Smooth muscle cell (in vitro differentiated cells): ENCODE results near the gene RPAIN. TPM values are rescaled to one million over a fixed set of nuclear protein-coding genes. Genes with fewer than 3 reads are reported as not detected.
A peak's percentile ranks its signal among the peaks of the same experiment; 100 is the strongest.

Experiments used
- DNase-seq: peaks from one replicate; lab custom pipeline; 2025; ENCODE audit not compliant: unreplicated experiment; lab: John Stamatoyannopoulos, UW
- H2AFZ ChIP-seq: fragments of 200-600 bp; sonication (generic); 2 replicates; pipeline ENCODE4 v1.6.0; 2016; ENCODE audit warnings: antibody characterized with exemption, low read depth, mild to moderate bottlenecking
- H3F3A ChIP-seq: fragments of 200-600 bp; sonication (generic); 2 replicates; pipeline ENCODE4 v1.6.0; 2017; ENCODE audit warnings: antibody characterized with exemption, low read depth
- H3K27ac ChIP-seq: fragments of 200-600 bp; sonication (generic); 2 replicates; pipeline ENCODE4 v1.5.1; 2016; ENCODE audit warnings: low read depth, mild to moderate bottlenecking
- H3K27me3 ChIP-seq: fragments of 200-600 bp; sonication (generic); 2 replicates; pipeline ENCODE4 v1.6.1; 2016; ENCODE audit warnings: low read depth, mild to moderate bottlenecking
- H3K36me3 ChIP-seq: fragments of 200-600 bp; sonication (generic); 2 replicates; pipeline ENCODE4 v1.5.1; 2016; ENCODE audit warnings: low read depth
- H3K4me1 ChIP-seq: fragments of 200-600 bp; sonication (generic); 2 replicates; pipeline ENCODE4 v1.5.1; 2016; ENCODE audit warnings: low read depth
- H3K4me2 ChIP-seq: fragments of 200-600 bp; sonication (generic); 2 replicates; pipeline ENCODE4 v1.6.0; 2016; ENCODE audit warnings: mild to moderate bottlenecking
- H3K4me3 ChIP-seq: fragments of 200-600 bp; sonication (generic); 2 replicates; pipeline ENCODE4 v1.5.1; 2016; ENCODE audit warnings: mild to moderate bottlenecking
- H3K79me2 ChIP-seq: fragments of 200-600 bp; sonication (generic); 2 replicates; pipeline ENCODE4 v1.6.0; 2016; ENCODE audit warnings: low read depth, mild to moderate bottlenecking
- H3K9ac ChIP-seq: fragments of 200-600 bp; sonication (generic); 2 replicates; pipeline ENCODE4 v1.6.0; 2016; ENCODE audit warnings: low read depth
- H3K9me3 ChIP-seq: fragments of 200-600 bp; sonication (generic); replicated peaks from 2 replicates; pipeline ENCODE4 v1.5.1; 2016; ENCODE audit warnings: low read depth
- H4K20me1 ChIP-seq: fragments of 200-600 bp; sonication (generic); 2 replicates; pipeline ENCODE4 v1.6.0; 2016; ENCODE audit warnings: low read depth
- WGBS: methylation state at CpG from one replicate; pipeline ENCODE4 v1.1.7; 2016; ENCODE audit warnings: low lambda C conversion rate; 5-methylcytosine and 5-hydroxymethylcytosine counted together
- polyA plus RNA-seq: library from polyadenylated mRNA; unstranded; fragments of >200 nt; fragmentation: Nextera tagmentation; extraction: Ambion mirVana; gene quantifications from 2 replicates; pipeline ENCODE4 v1.2.1, GENCODE V29; 2016
- total RNA-seq: library from RNA; depleted of rRNA; stranded (reverse); fragments of >200 nt; gene quantifications from 2 replicates; pipeline ENCODE4 v1.2.3, GENCODE V29; 2014
- TF ChIP-seq, protein P1 (sequence below): fragments of 200-600 bp; sonication (generic); IDR thresholded peaks from 2 replicates; pipeline ENCODE4 v1.5.1; 2017; ENCODE audit warnings: borderline replicate concordance, mild to moderate bottlenecking, antibody characterized with exemption; ENCODE audit not compliant: insufficient read depth, poor library complexity, severe bottlenecking

The RPAIN gene
- total and polyA plus RNA-seq, 2 experiments from 2014 or later: 28.8 to 56.0 TPM

DNA sequence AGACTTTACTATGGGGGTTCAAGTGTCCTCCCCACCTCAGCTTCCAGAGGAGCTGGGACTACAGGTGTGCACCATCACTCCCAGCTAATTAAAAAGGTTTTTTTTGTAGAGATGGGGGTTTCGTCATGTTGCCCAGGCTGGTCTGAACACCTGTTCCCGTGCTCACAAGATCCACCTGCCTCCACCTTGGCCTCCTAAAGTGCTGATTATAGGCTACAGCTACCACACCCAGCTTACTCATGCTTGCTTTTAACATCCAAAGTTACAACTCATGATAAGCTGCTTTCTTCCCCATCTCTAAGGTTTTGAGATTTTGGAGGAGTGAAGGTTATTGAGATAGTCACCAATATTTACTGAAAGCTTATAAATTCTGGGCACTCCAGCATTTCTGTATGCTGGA is 3.1 kb upstream of the RPAIN start:
- Histone ChIP-seq H3K4me3 (no peak overlapping the region), H2AFZ (no peak overlapping the region), H3K79me2 (peaks cover 47% of the 10 kb centered on the region), H3K27ac (peak overlapping the region; percentile 21), H3F3A (peaks cover 7% of the 10 kb centered on the region), H4K20me1 (peaks cover 24% of the 10 kb centered on the region), H3K36me3 (no peaks in the 10 kb centered on the region), H3K27me3 (no peaks in the 10 kb centered on the region), H3K4me2 (no peak overlapping the region), H3K9ac (no peak overlapping the region), H3K4me1 (peaks cover 18% of the 10 kb centered on the region), H3K9me3 (no peaks in the 10 kb centered on the region)
- TF ChIP-seq, protein P1, sequence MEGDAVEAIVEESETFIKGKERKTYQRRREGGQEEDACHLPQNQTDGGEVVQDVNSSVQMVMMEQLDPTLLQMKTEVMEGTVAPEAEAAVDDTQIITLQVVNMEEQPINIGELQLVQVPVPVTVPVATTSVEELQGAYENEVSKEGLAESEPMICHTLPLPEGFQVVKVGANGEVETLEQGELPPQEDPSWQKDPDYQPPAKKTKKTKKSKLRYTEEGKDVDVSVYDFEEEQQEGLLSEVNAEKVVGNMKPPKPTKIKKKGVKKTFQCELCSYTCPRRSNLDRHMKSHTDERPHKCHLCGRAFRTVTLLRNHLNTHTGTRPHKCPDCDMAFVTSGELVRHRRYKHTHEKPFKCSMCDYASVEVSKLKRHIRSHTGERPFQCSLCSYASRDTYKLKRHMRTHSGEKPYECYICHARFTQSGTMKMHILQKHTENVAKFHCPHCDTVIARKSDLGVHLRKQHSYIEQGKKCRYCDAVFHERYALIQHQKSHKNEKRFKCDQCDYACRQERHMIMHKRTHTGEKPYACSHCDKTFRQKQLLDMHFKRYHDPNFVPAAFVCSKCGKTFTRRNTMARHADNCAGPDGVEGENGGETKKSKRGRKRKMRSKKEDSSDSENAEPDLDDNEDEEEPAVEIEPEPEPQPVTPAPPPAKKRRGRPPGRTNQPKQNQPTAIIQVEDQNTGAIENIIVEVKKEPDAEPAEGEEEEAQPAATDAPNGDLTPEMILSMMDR: no peak
- no peak for DNase-seq
- WGBS: 93% methylated on average over 2 of the region's 2 CpGs

DNA sequence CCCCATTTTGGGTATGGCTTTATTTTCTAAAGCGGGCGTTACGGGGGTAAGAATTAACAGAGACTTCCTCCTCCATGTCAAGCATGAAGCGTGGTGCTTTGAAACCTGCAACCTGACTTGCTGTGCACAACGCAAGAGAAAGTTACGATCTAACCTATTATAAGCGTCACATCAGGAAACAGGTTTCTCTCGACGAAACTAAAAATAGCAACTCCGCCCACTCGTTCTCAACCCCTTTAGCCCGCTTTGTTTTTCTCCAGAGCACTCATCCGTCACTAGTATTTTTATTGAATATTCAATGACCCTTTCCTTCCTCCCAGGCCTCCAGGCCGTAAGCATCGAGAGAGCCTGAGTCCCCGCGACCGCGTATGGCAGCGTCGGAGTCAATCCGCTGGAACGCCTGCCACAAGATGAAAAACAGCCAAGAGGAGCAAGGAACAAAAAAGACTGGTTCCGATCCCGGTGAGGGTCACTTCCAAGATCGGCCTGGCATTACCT is 1.1 kb upstream of the RPAIN start:
- Histone ChIP-seq H3K4me3 (peak overlapping the region; percentile 85), H3K27ac (peak overlapping the region; percentile 96), H3K27me3 (no peaks in the 10 kb centered on the region), H3K36me3 (no peaks in the 10 kb centered on the region), H3K9ac (peak overlapping the region; percentile 96), H3F3A (peaks cover 7% of the 10 kb centered on the region), H3K79me2 (peaks cover 49% of the 10 kb centered on the region), H3K4me1 (peaks cover 14% of the 10 kb centered on the region), H2AFZ (peak overlapping the region; percentile 60), H4K20me1 (peaks cover 9% of the 10 kb centered on the region), H3K4me2 (peak overlapping the region; percentile 95), H3K9me3 (no peaks in the 10 kb centered on the region)
- 1% methylated on average over 26 of the region's 26 CpGs for WGBS
- TF ChIP-seq, protein P1: no peak
- no peak for DNase-seq

DNA sequence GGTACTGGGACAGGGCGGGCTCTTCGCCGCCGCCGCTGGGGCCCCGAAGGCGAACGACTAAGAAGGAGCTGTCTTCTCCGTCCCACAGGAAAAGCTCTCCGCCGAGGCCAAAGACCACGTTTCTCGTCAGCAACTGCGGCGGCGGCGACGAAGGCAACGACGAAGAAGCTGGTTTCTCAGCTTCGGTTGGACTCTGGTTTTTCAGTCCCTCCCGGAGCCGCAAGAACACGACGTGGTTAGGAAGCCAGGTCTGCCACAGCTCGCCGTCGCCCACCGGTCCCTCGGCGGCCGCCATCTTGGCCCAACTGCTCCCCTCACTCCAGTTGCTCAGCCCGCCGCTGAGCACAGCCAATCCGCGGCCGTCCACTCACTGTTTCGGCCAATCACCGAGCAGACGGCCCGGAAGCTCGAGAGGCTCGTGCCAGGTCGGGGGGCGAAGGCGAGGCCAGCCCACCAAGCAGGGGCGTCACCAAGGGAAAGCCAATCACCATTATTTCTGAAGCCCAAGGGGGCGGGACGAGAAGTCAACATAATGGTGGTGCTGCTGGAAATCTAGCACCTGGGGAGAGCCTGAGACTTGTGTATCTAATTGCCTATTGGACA is 525 bp upstream of the RPAIN start, which contains the start of gene NUP88:
Gene NUP88, minus strand, starts transcription at position 307 of the 603 bp plus-strand sequence. Its CDS starts 12 bp downstream, at position 295.
- under 1% methylated on average over 49 of the region's 49 CpGs for WGBS
- Histone ChIP-seq H4K20me1 (peaks cover 5% of the 10 kb centered on the region), H3K36me3 (peaks cover 3% of the 10 kb centered on the region), H3K4me3 (peak within 1 kb of the TSS; percentile 85), H3K4me1 (peaks cover 14% of the 10 kb centered on the region), H3K27me3 (no peaks in the 10 kb centered on the region), H3K27ac (peak within 1 kb of the TSS; percentile 96), H3K9me3 (no peaks in the 10 kb centered on the region), H3K9ac (peak within 1 kb of the TSS; percentile 96), H3F3A (peaks cover 1% of the 10 kb centered on the region), H2AFZ (peak within 1 kb of the TSS; percentile 88), H3K4me2 (peak within 1 kb of the TSS; percentile 95), H3K79me2 (peaks cover 49% of the 10 kb centered on the region)
- TF ChIP-seq, protein P1: no peak
- peak; percentile 86 for DNase-seq

DNA sequence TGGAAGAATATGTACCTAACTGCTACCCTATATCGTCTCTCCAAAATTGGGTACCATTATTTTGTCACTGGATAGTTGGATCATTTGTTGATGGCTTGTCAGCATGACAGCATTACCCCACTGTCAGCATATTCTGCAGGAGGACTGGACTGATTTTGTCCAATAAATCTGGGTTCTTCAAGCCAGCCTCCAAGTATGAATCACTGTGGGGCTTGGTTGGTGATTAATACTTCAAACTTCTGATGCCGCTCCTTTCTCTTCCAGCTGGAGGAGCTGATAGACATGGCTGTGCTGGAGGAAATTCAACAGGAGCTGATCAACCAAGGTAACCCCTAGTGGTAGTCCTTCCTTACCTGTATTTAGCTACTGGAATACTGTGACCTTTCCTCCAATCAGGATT is 2.5 kb downstream of the RPAIN start:
- Histone ChIP-seq H3K36me3 (peaks cover 3% of the 10 kb centered on the region), H3K4me1 (peaks cover 14% of the 10 kb centered on the region), H2AFZ (no peak overlapping the region), H3K79me2 (peaks cover 36% of the 10 kb centered on the region), H3K27ac (peak overlapping the region; percentile 46), H3K9ac (peak overlapping the region; percentile 7), H3F3A (no peaks in the 10 kb centered on the region), H3K4me2 (no peak overlapping the region), H3K9me3 (no peaks in the 10 kb centered on the region), H3K27me3 (no peaks in the 10 kb centered on the region), H4K20me1 (no peaks in the 10 kb centered on the region), H3K4me3 (no peak overlapping the region)
- DNase-seq: no peak
- TF ChIP-seq, protein P1: no peak
- WGBS: 64% methylated on average over 2 of the region's 2 CpGs
